ENCODE measurements around the gene PCDHB15. TPM values are rescaled to one million over a fixed set of nuclear protein-coding genes. Genes with fewer than 3 reads are reported as not detected.
"Not testable (repeated sequence)": the region's sequence is repeated elsewhere in the genome, so short reads cannot be mapped to it uniquely, and the experiment has no call there.

Gene PCDHB15
- polyA plus RNA-seq, 1 donor, result 7.0 TPM

DNA sequence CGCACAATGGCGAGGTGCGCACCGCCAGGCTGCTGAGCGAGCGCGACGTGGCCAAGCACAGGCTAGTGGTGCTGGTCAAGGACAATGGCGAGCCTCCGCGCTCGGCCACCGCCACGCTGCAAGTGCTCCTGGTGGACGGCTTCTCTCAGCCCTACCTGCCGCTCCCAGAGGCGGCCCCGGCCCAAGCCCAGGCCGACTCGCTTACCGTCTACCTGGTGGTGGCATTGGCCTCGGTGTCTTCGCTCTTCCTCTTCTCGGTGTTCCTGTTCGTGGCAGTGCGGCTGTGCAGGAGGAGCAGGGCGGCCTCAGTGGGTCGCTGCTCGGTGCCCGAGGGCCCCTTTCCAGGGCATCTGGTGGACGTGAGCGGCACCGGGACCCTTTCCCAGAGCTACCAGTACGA, 2.2 kb downstream of the PCDHB15 start:
- not testable (repeated sequence) for DNase-seq (ENCODE audit: low read depth)

DNA sequence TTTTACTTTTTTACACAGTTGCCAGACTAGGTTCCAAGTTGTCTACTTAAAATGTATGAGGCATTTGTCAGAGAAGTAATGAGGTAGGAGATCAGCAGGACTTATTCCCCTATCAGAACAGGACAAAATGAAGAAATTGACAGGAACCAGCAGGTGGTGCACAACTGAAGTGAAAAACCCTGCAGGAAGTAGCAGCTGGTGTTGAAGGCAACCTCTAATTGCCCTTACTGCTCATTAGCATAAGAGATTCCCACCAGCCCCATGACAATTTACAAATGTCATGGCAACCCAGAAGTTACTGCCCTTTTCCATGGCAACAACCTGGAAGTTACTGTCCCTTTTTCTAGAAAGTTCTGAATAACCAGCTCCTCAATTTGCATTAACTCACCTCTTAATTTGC, 5.4 kb downstream of the PCDHB15 start:
- no peak for DNase-seq (ENCODE audit: low read depth)

DNA sequence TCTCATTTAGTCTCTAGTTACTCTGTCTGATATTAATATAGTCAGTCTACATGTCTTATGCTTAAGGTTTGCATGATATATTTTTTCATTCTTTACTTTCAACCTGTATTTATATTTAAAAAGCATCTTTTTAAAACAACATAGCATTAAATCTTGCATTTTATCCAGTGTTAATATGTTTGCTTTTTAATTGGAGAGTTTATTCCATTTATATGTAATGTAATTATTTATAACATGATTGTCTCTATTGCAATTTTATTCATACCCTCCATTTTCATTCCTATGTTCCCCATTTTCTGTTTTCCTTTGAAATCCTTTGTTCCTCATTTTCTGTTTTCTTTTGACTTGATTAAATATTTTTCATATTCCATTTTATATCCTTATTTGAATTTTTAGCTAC, 13.3 kb downstream of the PCDHB15 start:
- no peak for DNase-seq (ENCODE audit: low read depth)

DNA sequence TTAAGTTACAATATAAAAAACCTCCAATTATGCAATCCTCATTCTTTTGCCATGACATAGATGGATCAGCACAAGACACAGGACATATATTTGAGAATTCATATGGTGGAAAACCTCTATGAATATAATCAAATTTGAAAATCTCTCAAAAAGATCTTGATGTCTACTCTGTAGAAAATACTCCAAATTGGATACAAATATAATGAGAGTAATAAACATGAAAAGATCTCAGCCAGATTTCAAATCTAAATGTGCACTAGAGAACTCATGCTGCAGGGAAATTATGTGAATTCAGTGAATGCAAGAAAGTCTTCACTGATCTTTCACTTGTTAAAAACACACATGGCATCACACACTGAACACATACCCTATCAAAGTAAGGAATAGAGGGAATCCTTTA, 13.8 kb downstream of the PCDHB15 start:
- no peak for DNase-seq (ENCODE audit: low read depth)

DNA sequence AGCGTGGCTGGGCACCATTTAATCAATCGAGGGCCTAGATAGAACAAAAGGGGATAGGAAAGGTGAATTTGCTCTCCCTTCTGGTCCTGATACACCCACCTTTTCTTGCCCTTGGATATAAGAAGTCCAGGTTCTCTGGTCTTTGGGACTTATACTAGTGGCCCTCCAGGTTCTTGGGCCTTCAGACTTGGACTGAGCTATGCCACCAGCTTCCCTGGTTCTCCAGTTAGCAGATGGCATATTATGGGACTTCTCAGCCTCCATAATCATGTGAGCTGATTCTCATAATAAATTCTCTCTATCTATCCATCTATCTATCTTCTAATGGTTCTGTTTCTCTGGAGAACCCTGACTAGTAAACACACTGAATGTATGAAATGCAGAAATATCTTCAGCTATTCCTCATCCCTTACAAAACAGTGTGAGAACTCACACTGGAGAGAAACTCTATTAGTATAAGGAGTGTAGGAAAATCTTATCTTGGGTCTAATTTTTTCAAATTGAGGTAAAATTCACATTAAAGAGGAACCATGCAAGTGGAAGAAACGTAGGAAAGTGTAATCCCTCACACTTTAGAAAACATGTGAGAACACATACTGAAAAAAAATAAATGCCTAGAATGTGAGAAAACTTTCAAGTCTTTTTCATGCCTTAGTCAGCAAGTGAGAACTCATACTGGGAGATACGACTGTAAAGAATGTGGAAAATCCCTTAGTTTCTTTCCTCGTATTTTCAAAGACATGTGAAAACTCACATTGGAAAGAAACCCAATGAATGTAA, 15.5 kb downstream of the PCDHB15 start:
- no peak for DNase-seq (ENCODE audit: low read depth)

DNA sequence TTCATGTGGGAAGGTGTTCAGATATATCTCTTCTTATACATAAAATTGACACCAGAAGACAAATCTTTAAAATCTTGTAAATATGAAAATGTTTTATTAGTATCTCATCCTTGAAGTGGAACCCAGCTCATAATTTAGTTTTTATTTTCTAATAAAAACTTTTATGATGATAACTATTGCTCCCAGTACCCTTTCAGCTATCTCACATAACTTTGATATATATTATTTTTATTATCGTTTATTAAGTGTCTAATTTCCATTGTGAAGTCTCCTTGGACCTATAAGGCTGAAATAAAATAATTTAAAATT, 16.0 kb downstream of the PCDHB15 start:
- DNase-seq (ENCODE audit: low read depth), result no peak

DNA sequence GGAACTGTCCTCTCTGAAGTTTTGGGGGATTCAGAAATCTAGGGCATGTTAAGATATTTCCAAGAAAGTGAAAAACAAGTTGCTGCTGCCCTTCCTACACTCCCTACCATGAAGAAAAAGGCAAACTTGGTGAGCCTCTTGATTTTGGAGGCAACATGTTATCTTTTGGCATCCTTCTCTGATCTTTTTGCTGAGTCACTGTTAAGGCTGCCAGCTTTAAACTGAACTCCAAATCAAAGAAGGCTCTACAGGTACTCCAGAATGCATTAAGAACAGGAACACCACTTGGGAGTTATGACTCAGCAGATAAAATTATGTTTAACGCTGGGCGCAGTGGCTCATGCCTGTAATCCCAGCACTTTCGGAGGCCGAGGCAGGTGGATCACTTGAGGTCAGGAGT, 24.0 kb downstream of the PCDHB15 start:
- no peak for DNase-seq (ENCODE audit: low read depth)

DNA sequence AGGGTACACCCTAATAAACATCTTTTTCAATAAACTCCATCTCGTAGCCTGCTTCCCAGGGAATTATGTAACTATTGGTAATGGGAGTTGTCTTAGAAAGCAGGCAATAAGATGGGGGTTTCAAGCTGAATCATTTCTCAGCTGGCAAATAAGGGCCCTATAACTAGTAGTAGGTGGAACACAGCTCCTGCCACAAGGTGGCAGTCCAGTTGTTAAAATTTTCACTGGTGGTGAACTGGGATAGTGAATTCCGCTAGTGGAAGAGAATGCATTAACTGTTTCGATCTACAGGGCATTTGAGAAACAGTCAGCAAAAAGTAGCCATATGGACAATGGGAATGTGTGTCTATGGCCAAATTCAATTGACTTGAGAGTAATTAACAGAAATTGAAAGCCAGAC, 27.7 kb downstream of the PCDHB15 start:
- no peak for DNase-seq (ENCODE audit: low read depth)

DNA sequence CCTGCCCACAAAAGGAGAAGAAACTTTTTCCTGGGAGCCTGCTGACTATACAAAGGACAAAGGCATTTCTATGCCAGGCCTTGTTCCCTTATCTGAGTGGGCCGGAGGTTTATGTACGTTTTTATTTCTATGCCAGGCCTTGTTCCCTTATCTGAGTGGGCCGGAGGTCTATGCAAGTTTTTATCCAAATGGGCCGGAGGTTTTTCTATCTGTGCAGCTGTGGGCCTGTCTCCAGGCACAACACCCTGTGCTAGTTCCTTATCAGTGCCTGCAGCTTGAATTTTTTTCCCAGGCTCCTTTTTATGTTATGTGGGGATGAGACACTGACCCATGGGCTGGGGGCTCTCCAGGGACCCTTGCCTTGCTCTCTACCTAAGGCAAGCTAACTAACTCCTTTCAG, 53.2 kb downstream of the PCDHB15 start:
- DNase-seq (ENCODE audit: low read depth), result no peak

Other genes with a start within 250 kb of the PCDHB15 start
- gene PCDHB1, start 194.0 kb upstream of the PCDHB15 start, polyA plus RNA-seq (ENCODE audit: insufficient read length), result 0.11 TPM
- 2.2 TPM for gene PCDHB2, start 150.8 kb upstream of the PCDHB15 start, polyA plus RNA-seq (ENCODE audit: insufficient read length)
- 1.6 TPM for gene PCDHB3, start 144.9 kb upstream of the PCDHB15 start, polyA plus RNA-seq (ENCODE audit: insufficient read length)
- 3.1 TPM for gene PCDHB4, start 123.6 kb upstream of the PCDHB15 start, polyA plus RNA-seq (ENCODE audit: insufficient read length)
- gene PCDHB5, start 110.2 kb upstream of the PCDHB15 start, polyA plus RNA-seq (ENCODE audit: insufficient read length), result 3.8 TPM
- gene PCDHB6, start 95.3 kb upstream of the PCDHB15 start, polyA plus RNA-seq (ENCODE audit: insufficient read length), result 1.4 TPM
- 1.9 TPM for gene PCDHB7, start 72.8 kb upstream of the PCDHB15 start, polyA plus RNA-seq (ENCODE audit: insufficient read length)
- 1.8 TPM for gene PCDHB8, start 67.6 kb upstream of the PCDHB15 start, polyA plus RNA-seq (ENCODE audit: insufficient read length)
- 2.5 TPM for gene PCDHB16, start 63.0 kb upstream of the PCDHB15 start, polyA plus RNA-seq (ENCODE audit: insufficient read length)
- gene PCDHB9, start 58.2 kb upstream of the PCDHB15 start, polyA plus RNA-seq (ENCODE audit: insufficient read length), result 2.9 TPM
- 3.6 TPM for gene PCDHB10, start 53.0 kb upstream of the PCDHB15 start, polyA plus RNA-seq (ENCODE audit: insufficient read length)
- gene PCDHB11, start 45.8 kb upstream of the PCDHB15 start, polyA plus RNA-seq (ENCODE audit: insufficient read length), result 2.2 TPM
- 2.5 TPM for gene PCDHB12, start 36.7 kb upstream of the PCDHB15 start, polyA plus RNA-seq (ENCODE audit: insufficient read length)
- 2.4 TPM for gene PCDHB13, start 31.5 kb upstream of the PCDHB15 start, polyA plus RNA-seq (ENCODE audit: insufficient read length)
- 6.3 TPM for gene PCDHB14, start 22.1 kb upstream of the PCDHB15 start, polyA plus RNA-seq (ENCODE audit: insufficient read length)
- gene SLC25A2, start 58.7 kb downstream of the PCDHB15 start, polyA plus RNA-seq (ENCODE audit: insufficient read length), result 0.10 TPM
- 76.1 TPM for gene TAF7, start 75.4 kb downstream of the PCDHB15 start, polyA plus RNA-seq (ENCODE audit: insufficient read length)
- gene PCDHGA1, start 85.1 kb downstream of the PCDHB15 start, polyA plus RNA-seq (ENCODE audit: insufficient read length), result 0.58 TPM
- 2.1 TPM for gene PCDHGA2, start 93.4 kb downstream of the PCDHB15 start, polyA plus RNA-seq (ENCODE audit: insufficient read length)
- gene PCDHGA3, start 98.4 kb downstream of the PCDHB15 start, polyA plus RNA-seq (ENCODE audit: insufficient read length), result 1.1 TPM
- gene PCDHGB1, start 104.7 kb downstream of the PCDHB15 start, polyA plus RNA-seq (ENCODE audit: insufficient read length), result 0.49 TPM
- 1.0 TPM for gene PCDHGA4, start 109.6 kb downstream of the PCDHB15 start, polyA plus RNA-seq (ENCODE audit: insufficient read length)
- 1.7 TPM for gene PCDHGB2, start 114.6 kb downstream of the PCDHB15 start, polyA plus RNA-seq (ENCODE audit: insufficient read length)
- 2.6 TPM for gene PCDHGA5, start 118.8 kb downstream of the PCDHB15 start, polyA plus RNA-seq (ENCODE audit: insufficient read length)
- gene PCDHGB3, start 124.8 kb downstream of the PCDHB15 start, polyA plus RNA-seq (ENCODE audit: insufficient read length), result 1.6 TPM
- gene PCDHGA6, start 128.5 kb downstream of the PCDHB15 start, polyA plus RNA-seq (ENCODE audit: insufficient read length), result 2.6 TPM
- gene PCDHGA7, start 137.3 kb downstream of the PCDHB15 start, polyA plus RNA-seq (ENCODE audit: insufficient read length), result 1.4 TPM
- 1.7 TPM for gene PCDHGB4, start 142.3 kb downstream of the PCDHB15 start, polyA plus RNA-seq (ENCODE audit: insufficient read length)
- 0.73 TPM for gene PCDHGA8, start 147.2 kb downstream of the PCDHB15 start, polyA plus RNA-seq (ENCODE audit: insufficient read length)
- 3.1 TPM for gene PCDHGB5, start 152.6 kb downstream of the PCDHB15 start, polyA plus RNA-seq (ENCODE audit: insufficient read length)
- 3.3 TPM for gene PCDHGA9, start 157.4 kb downstream of the PCDHB15 start, polyA plus RNA-seq (ENCODE audit: insufficient read length)
- 3.5 TPM for gene PCDHGB6, start 162.6 kb downstream of the PCDHB15 start, polyA plus RNA-seq (ENCODE audit: insufficient read length)
- 1.4 TPM for gene PCDHGA10, start 167.6 kb downstream of the PCDHB15 start, polyA plus RNA-seq (ENCODE audit: insufficient read length)
- gene PCDHGB7, start 172.3 kb downstream of the PCDHB15 start, polyA plus RNA-seq (ENCODE audit: insufficient read length), result 7.0 TPM
- 2.7 TPM for gene PCDHGA11, start 175.7 kb downstream of the PCDHB15 start, polyA plus RNA-seq (ENCODE audit: insufficient read length)
- 1.7 TPM for gene PCDHGA12, start 185.1 kb downstream of the PCDHB15 start, polyA plus RNA-seq (ENCODE audit: insufficient read length)
- gene PCDHGC3, start 230.6 kb downstream of the PCDHB15 start, polyA plus RNA-seq (ENCODE audit: insufficient read length), result 83.8 TPM
- gene PCDHGC4, start 239.6 kb downstream of the PCDHB15 start, polyA plus RNA-seq (ENCODE audit: insufficient read length), result 1.8 TPM
- gene PCDHGC5, start 243.7 kb downstream of the PCDHB15 start, polyA plus RNA-seq (ENCODE audit: insufficient read length), result 0.78 TPM